Measurements from ENCODE around the gene EIF5AL1. TPM values are rescaled to one million over a fixed set of nuclear protein-coding genes. Genes with fewer than 3 reads are reported as not detected.

Gene EIF5AL1
- total and polyA plus RNA-seq, 2 experiments from 2014 or later, result 0.65 to 6.1 TPM

- Histone ChIP-seq H2AFZ (no peak overlapping the region), H3K9me2 (ENCODE audit: insufficient read depth) (no peaks in the 10 kb centered on the region), H3K9ac (no peak overlapping the region), H3K4me3 (no peak overlapping the region), H3K36me3 (ENCODE audit: low read depth) (no peaks in the 10 kb centered on the region), H3K27ac (no peak overlapping the region), H4K20me1 (ENCODE audit: insufficient read depth) (no peaks in the 10 kb centered on the region), H3K4me1 (ENCODE audit: insufficient read depth) (no peaks in the 10 kb centered on the region), H3K4me2 (ENCODE audit: unreplicated experiment) (no peak overlapping the region), H3F3A (ENCODE audit: insufficient read depth) (no peaks in the 10 kb centered on the region), H3K27me3 (replicated peaks; ENCODE audit: insufficient read depth) (no peaks in the 10 kb centered on the region), H3K79me2 (ENCODE audit: insufficient read depth) (no peaks in the 10 kb centered on the region), H3K9me3 (ENCODE audit: low read depth) (no peaks in the 10 kb centered on the region)
- peak; percentile 52 for DNase-seq
- in situ Hi-C loops (cut with MboI), result no loop called here
- 40 to 51% methylated on average over 5 of the region's 5 CpGs for whole genome bisulfite sequencing, 2 experiments (ENCODE audit: low coverage in 1 of 2, low lambda C conversion rate in 2 of 2, missing lambda C conversion rate in 2 of 2)
- no peak for TF ChIP-seq EZH2phosphoT487 (IDR thresholded peaks at IDR 0.05; ENCODE audit: insufficient read depth, low read depth)
- TF ChIP-seq EZH2 (IDR thresholded peaks at IDR 0.05; ENCODE audit: insufficient read depth, poor library complexity, severe bottlenecking), result no peak
Observed at GRCh38 chr10:79472951-79473350, 39.4 kb upstream of the EIF5AL1 start.

- H3K27ac ChIP-seq, result no peak overlapping the region
- TF ChIP-seq EZH2 (IDR thresholded peaks at IDR 0.05; ENCODE audit: insufficient read depth, poor library complexity, severe bottlenecking) (no peak), EZH2phosphoT487 (IDR thresholded peaks at IDR 0.05; ENCODE audit: insufficient read depth, low read depth) (no peak)
- H3K9me3 ChIP-seq (ENCODE audit: low read depth), result no peaks in the 10 kb centered on the region
- H3K36me3 ChIP-seq (ENCODE audit: low read depth), result no peaks in the 10 kb centered on the region
- H3K4me2 ChIP-seq (ENCODE audit: unreplicated experiment), result no peak overlapping the region
- WGBS, 2 experiments (ENCODE audit: low coverage in 1 of 2, low lambda C conversion rate in 2 of 2, missing lambda C conversion rate in 2 of 2), result 80 to 86% methylated on average over 5 of the region's 5 CpGs
- no peaks in the 10 kb centered on the region for H3K79me2 ChIP-seq (ENCODE audit: insufficient read depth)
- no peak overlapping the region for H2AFZ ChIP-seq
- DNase-seq, result no peak
- H3F3A ChIP-seq (ENCODE audit: insufficient read depth), result no peaks in the 10 kb centered on the region
- in situ Hi-C loops (cut with MboI), result no loop called here
- no peak overlapping the region for H3K4me3 ChIP-seq
- no peak overlapping the region for H3K9ac ChIP-seq
- H3K9me2 ChIP-seq (ENCODE audit: insufficient read depth), result no peaks in the 10 kb centered on the region
- H3K27me3 ChIP-seq (replicated peaks; ENCODE audit: insufficient read depth), result no peaks in the 10 kb centered on the region
- H4K20me1 ChIP-seq (ENCODE audit: insufficient read depth), result no peaks in the 10 kb centered on the region
- H3K4me1 ChIP-seq (ENCODE audit: insufficient read depth), result no peaks in the 10 kb centered on the region
Observed at GRCh38 chr10:79473496-79474095, 38.7 kb upstream of the EIF5AL1 start.

DNA sequence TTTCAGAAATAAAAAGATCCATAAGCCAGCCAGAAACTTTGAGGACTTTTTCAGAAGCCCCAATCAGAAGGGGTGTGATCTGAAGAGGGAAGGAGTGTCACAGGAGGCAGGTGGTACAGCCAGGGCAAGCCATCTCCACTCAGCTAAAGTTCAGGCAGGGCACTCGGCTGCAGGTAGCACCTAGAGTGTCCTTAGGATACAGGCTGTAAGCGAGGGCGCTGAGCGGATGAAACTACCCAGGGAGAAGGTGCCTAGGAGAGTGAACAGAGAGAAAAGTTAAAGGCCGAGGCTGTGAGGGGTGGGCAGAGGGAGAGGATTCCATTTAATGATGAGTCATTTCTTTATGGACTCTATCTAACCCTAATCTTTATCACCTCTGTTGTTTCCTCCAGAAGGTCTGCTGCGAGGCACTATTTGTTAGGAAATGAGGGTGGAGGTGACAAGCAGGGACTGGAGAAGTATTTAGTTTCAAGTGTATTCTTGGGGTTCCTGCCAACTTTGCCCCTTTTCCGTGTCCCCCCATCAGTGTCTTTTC, 37.1 kb upstream of the EIF5AL1 start:
- no peak for TF ChIP-seq EZH2 (IDR thresholded peaks at IDR 0.05; ENCODE audit: insufficient read depth, poor library complexity, severe bottlenecking)
- TF ChIP-seq EZH2phosphoT487 (IDR thresholded peaks at IDR 0.05; ENCODE audit: insufficient read depth, low read depth), result no peak
- Histone ChIP-seq H3K27ac (no peak overlapping the region), H3K9me3 (ENCODE audit: low read depth) (no peaks in the 10 kb centered on the region), H3K27me3 (replicated peaks; ENCODE audit: insufficient read depth) (no peaks in the 10 kb centered on the region), H3K4me2 (ENCODE audit: unreplicated experiment) (no peak overlapping the region), H3K9me2 (ENCODE audit: insufficient read depth) (no peaks in the 10 kb centered on the region), H3F3A (ENCODE audit: insufficient read depth) (peaks cover 4% of the 10 kb centered on the region; the same call in 1 of the 2 replicates), H2AFZ (no peak overlapping the region), H4K20me1 (ENCODE audit: insufficient read depth) (no peaks in the 10 kb centered on the region), H3K79me2 (ENCODE audit: insufficient read depth) (no peaks in the 10 kb centered on the region), H3K4me1 (ENCODE audit: insufficient read depth) (no peaks in the 10 kb centered on the region), H3K36me3 (ENCODE audit: low read depth) (no peaks in the 10 kb centered on the region), H3K9ac (no peak overlapping the region), H3K4me3 (no peak overlapping the region)
- in situ Hi-C loops (cut with MboI), result no loop called here
- WGBS, 2 experiments (ENCODE audit: low coverage in 1 of 2, low lambda C conversion rate in 2 of 2, missing lambda C conversion rate in 2 of 2), result 94 to 97% methylated on average over 7 of the region's 7 CpGs
- DNase-seq, result no peak

DNA sequence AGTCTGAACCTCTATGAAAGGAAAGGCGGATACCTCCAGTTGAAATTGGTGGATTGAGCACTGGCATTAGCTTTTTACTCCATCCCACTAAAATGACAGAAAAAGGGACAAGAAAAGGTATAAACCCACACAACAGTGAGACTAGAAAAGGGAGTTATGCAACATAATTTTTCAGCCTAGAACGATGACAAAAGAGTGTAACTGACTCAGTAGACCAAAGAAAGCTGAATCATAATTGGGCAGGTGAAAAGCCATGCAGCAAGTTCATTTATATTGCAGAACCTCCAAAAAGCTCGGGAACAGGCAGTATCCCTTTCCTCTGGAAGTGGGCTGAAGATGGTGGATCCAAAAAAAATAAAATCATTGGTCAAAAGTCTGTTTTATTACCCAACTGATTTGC, 36.5 kb upstream of the EIF5AL1 start:
- H3K79me2 ChIP-seq (ENCODE audit: insufficient read depth), result no peaks in the 10 kb centered on the region
- no peak overlapping the region for H3K9ac ChIP-seq
- no peak overlapping the region for H2AFZ ChIP-seq
- in situ Hi-C loops (cut with MboI), result no loop called here
- no peak overlapping the region for H3K4me2 ChIP-seq (ENCODE audit: unreplicated experiment)
- H3K36me3 ChIP-seq (ENCODE audit: low read depth), result no peaks in the 10 kb centered on the region
- no peaks in the 10 kb centered on the region for H3K9me3 ChIP-seq (ENCODE audit: low read depth)
- H3K27me3 ChIP-seq (replicated peaks; ENCODE audit: insufficient read depth), result no peaks in the 10 kb centered on the region
- no peak overlapping the region for H3K27ac ChIP-seq
- peak; percentile 36 for DNase-seq
- no peak overlapping the region for H3K4me3 ChIP-seq
- WGBS, 2 experiments (ENCODE audit: low coverage in 1 of 2, low lambda C conversion rate in 2 of 2, missing lambda C conversion rate in 2 of 2), result 66% methylated on average over 3 of the region's 3 CpGs
- no peak for TF ChIP-seq EZH2 (IDR thresholded peaks at IDR 0.05; ENCODE audit: insufficient read depth, poor library complexity, severe bottlenecking)
- TF ChIP-seq EZH2phosphoT487 (IDR thresholded peaks at IDR 0.05; ENCODE audit: insufficient read depth, low read depth), result no peak
- no peaks in the 10 kb centered on the region for H4K20me1 ChIP-seq (ENCODE audit: insufficient read depth)
- H3K4me1 ChIP-seq (ENCODE audit: insufficient read depth), result no peaks in the 10 kb centered on the region
- H3F3A ChIP-seq (ENCODE audit: insufficient read depth), result peaks cover 4% of the 10 kb centered on the region; the same call in 1 of the 2 replicates
- H3K9me2 ChIP-seq (ENCODE audit: insufficient read depth), result no peaks in the 10 kb centered on the region
